Stimulated activated CD8-positive, alpha-beta memory T cell treated with anti-CD3 and anti-CD28 coated beads, Interleukin-7, amount 100 ng/mL, for 48 hours (primary cell): ENCODE results near the gene SEC14L2.
"Not testable (repeated sequence)": the region's sequence is repeated elsewhere in the genome, so short reads cannot be mapped to it uniquely, and the experiment has no call there.

ENCODE experiments used
- DNase-seq, 2 donors: peaks; one replicate each; pipeline ENCODE4 v3.0.0-alpha.2; 2020; ENCODE audit warnings: low read depth in 1 of 2; ENCODE audit errors: extremely low read depth in 1 of 2

Gene SEC14L2

GRCh38 chr22:30447656-30448055, 50.8 kb downstream of the SEC14L2 start:
- DNase-seq: no peak

GRCh38 chr22:30451488-30451887, 54.7 kb downstream of the SEC14L2 start:
- DNase-seq: not testable (repeated sequence)

GRCh38 chr22:30452861-30453260, 56.0 kb downstream of the SEC14L2 start:
- DNase-seq: no peak

DNA sequence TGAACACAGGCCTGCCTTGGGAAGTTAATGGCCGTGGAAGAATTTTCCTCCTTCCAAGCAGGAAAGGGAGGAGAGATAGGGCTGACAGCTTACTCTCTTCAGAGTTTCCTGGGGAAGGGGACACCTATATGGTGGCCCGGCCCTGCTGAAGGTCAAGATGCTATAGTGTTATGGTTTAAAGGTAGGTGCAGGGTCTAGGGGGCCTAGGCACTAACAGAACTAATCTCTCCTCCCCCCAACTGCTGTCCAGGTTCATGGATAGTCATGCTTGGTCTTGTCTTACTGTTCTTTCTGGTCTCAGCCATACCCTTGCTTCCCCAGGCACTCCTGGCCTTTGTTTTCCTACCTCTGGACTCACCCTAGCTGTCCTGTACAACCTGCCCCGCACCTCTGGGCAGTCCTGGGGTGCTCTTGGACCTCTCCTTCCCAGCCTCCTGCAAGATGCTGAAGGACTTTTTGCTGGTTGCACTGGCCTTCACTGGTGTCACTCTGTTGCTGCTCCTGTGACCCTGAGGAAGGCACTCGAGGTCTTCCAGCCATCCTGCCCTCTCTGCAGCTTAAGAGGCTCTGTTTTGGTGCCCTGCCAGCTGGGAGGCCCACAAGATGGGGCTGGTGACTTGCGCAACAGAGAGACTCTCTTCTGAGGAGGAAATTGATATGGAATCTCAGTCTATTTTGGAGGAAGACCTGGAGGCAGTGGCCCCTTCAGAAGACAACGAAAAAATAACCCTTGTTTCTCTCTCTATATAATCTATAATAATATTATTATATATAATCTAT, 57.1 kb downstream of the SEC14L2 start:
- DNase-seq: no peak

- no peak for DNase-seq
Observed at GRCh38 chr22:30455075-30455840, 58.4 kb downstream of the SEC14L2 start.

DNA sequence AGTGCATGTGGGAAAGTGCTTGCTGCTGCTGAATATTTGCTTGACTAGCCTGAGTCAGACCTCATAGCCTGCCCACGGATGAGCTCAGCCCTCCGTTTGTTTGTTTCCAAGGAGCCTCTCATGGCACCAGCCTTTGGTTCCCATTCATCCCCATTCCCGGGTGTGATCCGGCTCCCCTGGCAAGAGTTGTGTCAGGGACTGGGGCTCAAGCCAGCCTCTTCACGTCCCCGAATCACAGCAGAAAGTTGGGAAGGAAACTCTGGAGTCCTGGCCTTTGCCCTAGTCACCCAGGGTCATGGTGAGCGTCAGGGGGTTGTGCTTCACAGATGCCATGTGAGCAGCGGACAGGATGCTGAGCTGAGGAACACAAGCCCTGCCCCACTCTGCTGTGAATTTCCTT, 61.2 kb downstream of the SEC14L2 start:
- no peak for DNase-seq

DNA sequence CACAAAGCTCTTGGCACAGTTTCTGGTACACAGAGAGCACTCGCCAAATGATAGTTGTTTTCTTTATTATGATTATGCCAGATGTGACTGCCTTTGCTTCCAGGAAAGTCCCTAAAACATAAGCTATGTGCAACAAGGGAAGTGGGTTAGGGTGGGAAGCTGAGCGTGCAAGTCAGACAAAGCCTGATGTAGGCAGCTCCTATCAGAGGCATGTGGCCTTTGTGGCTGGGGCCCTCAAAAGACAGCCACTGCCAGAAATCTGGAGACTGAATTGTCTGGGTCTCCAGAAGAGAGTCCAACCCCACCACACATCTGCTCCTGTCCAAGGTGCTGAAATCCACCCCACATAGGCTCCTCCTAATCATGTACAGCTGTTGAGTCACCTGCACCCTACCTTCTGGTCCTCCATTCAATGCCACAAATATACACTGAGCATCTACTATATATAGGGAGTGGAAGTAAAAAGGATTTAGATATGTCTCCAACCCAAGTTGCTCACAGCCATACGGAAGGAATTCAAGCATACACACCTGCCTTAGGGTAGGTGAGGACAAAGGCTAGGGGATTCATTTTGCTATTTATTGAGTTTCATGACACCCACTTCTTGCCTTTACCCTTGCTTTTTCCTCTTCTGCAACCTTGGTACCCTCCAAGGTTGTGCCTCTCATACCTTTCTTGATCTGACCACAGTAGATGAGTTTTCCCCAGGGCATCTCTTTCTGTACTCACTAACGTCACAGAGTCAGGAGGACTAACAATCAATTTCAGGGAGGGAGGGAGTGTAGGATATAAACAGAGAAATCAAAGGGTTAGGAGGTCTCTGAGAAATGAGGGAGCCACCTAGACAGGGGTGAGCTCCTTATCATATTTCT, 62.6 kb downstream of the SEC14L2 start:
- no peak for DNase-seq

- DNase-seq: no peak
Observed at GRCh38 chr22:30460147-30460546, 63.3 kb downstream of the SEC14L2 start.

DNA sequence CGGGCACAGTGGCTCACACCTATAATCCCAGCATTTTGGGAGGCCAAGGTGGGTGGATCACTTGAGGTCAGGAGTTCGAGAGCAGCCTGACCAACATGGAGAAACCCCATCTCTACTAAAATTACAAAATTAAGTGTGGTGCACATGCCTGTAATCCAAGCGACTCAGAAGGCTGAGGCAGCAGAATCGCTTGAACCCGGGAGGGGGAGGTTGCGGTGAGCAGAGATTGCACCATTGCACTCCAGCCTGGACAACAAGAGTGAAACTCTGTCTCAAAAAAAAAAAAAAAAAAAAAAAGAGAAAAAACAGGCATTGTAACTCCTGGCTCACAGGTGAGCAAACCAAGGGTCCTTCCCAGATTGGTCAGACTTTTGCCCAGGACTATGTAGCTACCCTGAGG, 63.7 kb downstream of the SEC14L2 start:
- not testable (repeated sequence) for DNase-seq

DNA sequence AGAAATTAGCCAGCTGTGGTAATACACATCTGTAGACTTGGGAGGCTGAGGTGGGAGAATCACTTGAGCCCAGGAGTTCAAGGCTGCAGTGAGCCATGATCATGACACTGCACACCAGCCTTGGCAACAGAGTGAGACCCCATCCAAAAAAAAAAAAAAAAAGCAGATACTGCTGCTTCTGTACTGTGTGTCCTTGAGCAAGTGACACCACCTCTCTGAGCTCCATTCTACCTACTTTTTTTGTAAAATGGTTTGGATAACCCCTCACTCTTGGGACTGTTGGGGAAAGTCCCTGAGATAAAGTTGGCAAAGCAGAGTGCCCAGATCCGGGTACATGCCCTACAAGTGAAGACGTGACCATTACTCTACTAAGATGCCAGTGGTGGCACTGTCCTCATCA, 72.3 kb downstream of the SEC14L2 start:
- DNase-seq: no peak

DNA sequence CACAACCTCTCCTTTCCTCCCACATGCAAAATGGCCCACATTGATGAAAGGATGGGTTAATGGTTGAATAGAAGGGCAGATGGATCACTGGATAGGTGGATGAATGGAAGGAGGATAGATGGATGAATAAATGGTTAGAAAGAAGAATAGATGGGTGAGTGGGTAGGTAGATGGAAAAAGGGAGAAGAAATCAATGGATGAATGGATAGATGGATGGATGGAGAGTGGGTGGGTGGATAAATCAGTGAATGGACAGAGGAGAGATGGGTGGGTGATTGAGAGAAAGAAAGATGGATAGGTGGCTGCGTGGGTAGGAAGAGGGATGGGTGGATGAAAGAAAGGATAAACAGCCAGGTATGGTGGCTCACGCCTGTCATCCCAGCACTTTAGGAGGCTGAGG, 73.8 kb downstream of the SEC14L2 start:
- no peak for DNase-seq

- DNase-seq: no peak
Observed at GRCh38 chr22:30471616-30472318, 74.9 kb downstream of the SEC14L2 start, which contains the start of gene SEC14L3. SEC14L3 (minus strand) TSS chr22:30472017; CDS start chr22:30471958, 59 bp downstream.

DNA sequence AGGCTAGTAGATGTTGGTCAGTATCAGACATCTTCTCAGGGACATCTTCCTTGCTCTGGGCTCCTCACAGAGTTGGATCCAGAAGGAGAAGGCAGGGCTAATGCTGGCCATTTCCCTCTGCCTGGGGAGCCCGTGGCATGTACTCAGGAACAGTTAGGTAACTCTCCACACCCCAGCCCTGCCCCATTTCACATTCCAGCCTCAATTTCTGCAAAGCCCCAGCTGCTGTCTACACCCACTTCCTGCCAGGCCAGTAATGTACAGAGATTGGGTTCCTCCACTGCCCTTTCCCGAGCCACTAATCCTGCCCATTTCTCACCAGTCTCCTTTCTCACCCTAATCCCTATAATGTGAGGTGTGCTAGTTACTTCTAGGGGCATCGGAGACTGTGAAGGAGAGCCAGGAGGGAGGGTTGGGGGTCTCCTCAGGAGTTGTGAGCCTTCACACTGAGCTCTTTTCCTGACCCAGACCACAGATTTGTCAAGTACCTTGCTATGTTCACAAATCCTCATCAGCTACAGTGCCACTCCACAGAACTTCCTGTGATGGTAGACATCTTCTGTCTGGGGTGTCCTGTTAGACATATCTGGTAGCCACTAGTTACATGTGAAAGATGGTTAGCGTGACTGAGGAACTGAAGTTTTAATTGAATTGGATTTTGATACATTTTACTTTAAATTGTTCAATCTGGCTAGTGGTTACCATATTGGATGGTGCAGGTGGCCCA, 76.3 kb downstream of the SEC14L2 start:
- DNase-seq: no peak

GRCh38 chr22:30474121-30474520, 77.3 kb downstream of the SEC14L2 start:
- DNase-seq: no peak
